ENCODE data around the gene OSBPL6.

- TF ChIP-seq CTCF (IDR thresholded peaks at IDR 0.05) (no peak), POLR2AphosphoS5 (IDR thresholded peaks at IDR 0.05) (no peak), EP300 (IDR thresholded peaks at IDR 0.05) (no peak)
These were observed 123.5 kb downstream of the OSBPL6 start for GRCh38 chr2:178317811-178318210.

All from sigmoid colon (tissue), 4 donors.